KG1 (cell line): ENCODE data around the gene TCF15.

Experiments
- DNase-seq: peaks from one replicate; lab custom pipeline; 2025; lab: John Stamatoyannopoulos, UW

The TCF15 gene

GRCh38 chr20:610130-611046 is at the start of gene TCF15:
Gene TCF15 (minus strand): TSS chr20:610309. CDS start chr20:610237, 72 bp downstream.
- peak; percentile 59 for DNase-seq

GRCh38 chr20:658731-659291 is 48.7 kb upstream of the TCF15 start:
- no peak for DNase-seq

GRCh38 chr20:658202-658601 is 48.1 kb upstream of the TCF15 start:
- no peak for DNase-seq

GRCh38 chr20:655726-656624 is 45.9 kb upstream of the TCF15 start:
- no peak for DNase-seq

- no peak for DNase-seq
These were observed 44.3 kb upstream of the TCF15 start for GRCh38 chr20:654417-654750.

- peak; percentile 62 for DNase-seq
These were observed 43.7 kb upstream of the TCF15 start for GRCh38 chr20:653590-654416.

GRCh38 chr20:653110-653589 is 43.0 kb upstream of the TCF15 start, which contains the start of gene SRXN1:
Gene SRXN1 (minus strand): TSS chr20:653200. CDS start chr20:653185, 15 bp downstream.
- DNase-seq, result peak; percentile 62

GRCh38 chr20:652615-653109 is 42.6 kb upstream of the TCF15 start:
- DNase-seq, result peak; percentile 22

GRCh38 chr20:651713-652614 is 41.9 kb upstream of the TCF15 start:
- DNase-seq, result no peak

GRCh38 chr20:650954-651353 is 40.8 kb upstream of the TCF15 start:
- no peak for DNase-seq

- no peak for DNase-seq
These were observed 40.2 kb upstream of the TCF15 start for GRCh38 chr20:650281-650680.

- no peak for DNase-seq
These were observed 37.4 kb upstream of the TCF15 start for GRCh38 chr20:647479-648019.

- no peak for DNase-seq
These were observed 36.7 kb upstream of the TCF15 start for GRCh38 chr20:646868-647233.

- DNase-seq, result no peak
These were observed 36.2 kb upstream of the TCF15 start for GRCh38 chr20:646107-646867.

- peak; percentile 71 for DNase-seq
These were observed 35.4 kb upstream of the TCF15 start for GRCh38 chr20:645318-646106.

GRCh38 chr20:644692-645317 is 34.7 kb upstream of the TCF15 start:
- DNase-seq, result no peak

GRCh38 chr20:642398-643174 is 32.5 kb upstream of the TCF15 start:
- no peak for DNase-seq
